DOHH2 (cell line): ENCODE results near the gene WWOX.

Source experiments
- CTCF ChIP-seq: fragments of 200-600 bp; sonication (generic); IDR thresholded peaks from one replicate; pipeline ENCODE4 v1.5.1; 2014; ENCODE audit warnings: antibody characterized with exemption, mild to moderate bottlenecking, low read depth, low read length; ENCODE audit not compliant: poor library complexity, severe bottlenecking
- EZH2phosphoT487 ChIP-seq: fragments of 200-600 bp; sonication (generic); IDR thresholded peaks from 2 replicates; pipeline ENCODE4 v1.6.1; 2017; ENCODE audit warnings: borderline replicate concordance, mild to moderate bottlenecking, antibody characterized with exemption, low read length, moderate library complexity, mixed read lengths

GRCh38 chr16:78461087-78461486, 361.6 kb downstream of the WWOX start:
- TF ChIP-seq CTCF: no peak
- no peak for TF ChIP-seq EZH2phosphoT487
